NCI-H1105 (cell line): ENCODE data around the gene TMEM255A.

Experiments
- DNase-seq: peaks from one replicate; lab custom pipeline; 2025; lab: John Stamatoyannopoulos, UW

The TMEM255A gene

GRCh38 chrX:120306630-120307029 is 4.6 kb downstream of the TMEM255A start:
- no peak for DNase-seq

- DNase-seq = no peak
Observed at GRCh38 chrX:120305531-120306141, 5.6 kb downstream of the TMEM255A start.

GRCh38 chrX:120304256-120304655 is 7.0 kb downstream of the TMEM255A start:
- no peak for DNase-seq

GRCh38 chrX:120302434-120302833 is 8.8 kb downstream of the TMEM255A start:
- DNase-seq = no peak

- no peak for DNase-seq
Observed at GRCh38 chrX:120301960-120302359, 9.3 kb downstream of the TMEM255A start.

- DNase-seq = no peak
Observed at GRCh38 chrX:120301497-120301896, 9.8 kb downstream of the TMEM255A start.

DNA sequence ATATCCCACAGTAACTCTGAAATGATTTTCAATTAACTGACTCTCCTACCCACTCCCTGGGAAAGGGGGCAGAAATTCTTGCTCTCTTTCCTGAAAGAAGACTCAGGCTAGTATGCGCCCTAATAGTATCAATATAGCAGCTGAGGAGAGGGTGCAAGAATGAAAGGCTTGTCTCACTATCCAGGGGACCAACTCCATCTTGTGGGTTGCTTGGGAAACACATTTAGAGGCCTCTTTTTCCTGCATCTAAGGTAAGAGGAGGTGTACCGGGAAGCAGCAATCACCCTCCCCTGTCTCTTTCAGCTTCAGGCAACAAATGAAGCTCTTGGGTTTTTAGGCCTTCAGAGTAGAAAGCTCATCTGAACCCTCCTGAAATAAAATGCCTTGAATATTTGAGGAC is 11.3 kb downstream of the TMEM255A start:
- no peak for DNase-seq

DNA sequence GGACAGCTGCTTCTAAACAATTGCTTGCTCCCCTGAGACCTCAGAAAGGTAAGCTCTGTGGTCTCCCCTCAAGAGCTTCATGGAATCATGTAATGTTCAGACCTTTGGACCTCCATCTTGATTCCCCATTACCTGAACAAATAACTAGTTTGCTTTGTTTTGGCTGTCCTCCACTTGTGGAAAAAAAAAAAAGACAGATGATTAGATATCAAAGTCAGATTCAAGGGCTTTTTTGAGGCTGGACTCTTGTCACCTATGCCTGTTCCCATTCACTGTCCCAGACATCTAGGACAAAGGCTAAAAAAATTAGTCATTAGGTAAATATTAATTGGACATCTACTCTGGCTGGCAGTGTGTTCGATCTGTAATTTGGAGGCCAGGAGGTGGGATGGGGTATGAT is 13.3 kb downstream of the TMEM255A start:
- DNase-seq = no peak

- DNase-seq = no peak
Observed at GRCh38 chrX:120294651-120295050, 16.6 kb downstream of the TMEM255A start.

DNA sequence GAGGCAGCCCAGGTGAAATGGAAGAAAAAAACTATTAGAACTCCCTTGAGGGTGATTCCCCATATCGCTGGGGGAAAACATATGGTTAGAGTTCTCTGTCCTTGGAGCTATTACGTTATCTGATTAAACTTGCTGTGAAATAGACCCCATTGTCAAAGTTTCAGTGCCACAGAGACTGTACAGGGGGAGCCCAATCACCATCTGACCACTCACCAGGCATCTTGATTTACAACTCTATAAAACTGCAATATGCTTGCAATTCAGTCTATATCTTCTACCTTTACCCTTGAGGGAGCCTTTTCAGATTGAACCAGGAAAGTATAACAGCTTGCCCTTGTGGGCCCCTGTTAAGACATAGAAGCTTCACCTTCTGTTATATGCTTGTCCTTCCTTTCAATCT is 18.2 kb downstream of the TMEM255A start:
- DNase-seq = no peak

DNA sequence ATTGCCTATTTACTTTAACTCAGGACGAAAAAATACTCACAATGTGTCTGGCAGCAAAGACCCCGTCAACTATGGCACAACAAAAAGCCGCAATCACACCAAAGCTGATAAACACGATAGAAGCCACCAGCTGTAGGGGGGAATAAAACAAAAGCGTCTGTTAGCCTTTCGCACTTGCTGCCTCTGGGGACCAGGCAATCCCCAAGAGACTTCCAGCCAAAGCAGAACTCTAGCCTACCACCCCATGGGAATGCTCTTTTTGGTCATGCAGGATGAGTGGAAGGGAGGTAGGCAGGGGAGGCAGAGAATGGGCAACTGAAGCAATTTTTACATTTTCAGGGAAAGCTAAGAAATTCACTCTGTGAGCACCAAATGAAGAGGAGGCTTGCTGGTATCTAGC is 20.1 kb downstream of the TMEM255A start:
- DNase-seq = no peak

DNA sequence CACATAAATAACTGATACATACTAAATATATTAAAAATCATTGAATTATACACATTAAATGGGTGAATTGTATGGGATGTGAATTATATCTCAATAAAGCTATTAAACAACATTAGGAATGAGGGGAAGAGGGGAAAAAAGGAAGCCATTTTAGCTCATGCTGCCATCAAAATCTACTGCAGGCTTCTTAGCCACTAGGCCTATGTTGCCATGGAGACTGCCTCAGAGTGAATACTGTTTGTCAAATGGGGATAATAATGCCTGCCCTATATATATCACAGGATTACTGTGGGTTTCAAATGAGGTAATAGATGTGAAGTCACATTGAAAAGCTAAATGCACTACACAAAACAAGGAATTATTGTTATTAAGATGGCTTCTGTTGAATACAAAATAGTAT is 21.2 kb downstream of the TMEM255A start:
- no peak for DNase-seq

- no peak for DNase-seq
Observed at GRCh38 chrX:120287513-120288112, 23.6 kb downstream of the TMEM255A start.

- no peak for DNase-seq
Observed at GRCh38 chrX:120286733-120287512, 24.3 kb downstream of the TMEM255A start.

DNA sequence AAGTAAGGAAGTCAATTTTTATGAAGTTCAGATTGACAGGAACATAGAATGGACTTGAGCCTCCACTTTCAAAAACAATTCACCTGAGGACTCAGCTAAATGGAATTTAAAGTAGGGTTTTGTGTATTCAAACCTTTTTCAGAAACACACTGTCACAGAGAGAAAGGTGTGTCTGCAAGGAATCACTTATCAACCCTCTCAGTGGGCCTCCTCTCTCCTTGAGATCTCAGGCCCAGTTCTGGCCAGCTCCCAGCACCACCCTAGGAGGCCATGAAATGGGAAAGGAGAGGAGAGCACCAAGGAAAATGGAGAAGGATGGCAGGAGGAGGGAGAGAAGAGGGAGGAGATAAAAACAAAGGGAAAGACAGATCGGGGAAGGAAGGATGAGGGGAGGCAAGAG is 28.6 kb downstream of the TMEM255A start:
- DNase-seq = no peak

DNA sequence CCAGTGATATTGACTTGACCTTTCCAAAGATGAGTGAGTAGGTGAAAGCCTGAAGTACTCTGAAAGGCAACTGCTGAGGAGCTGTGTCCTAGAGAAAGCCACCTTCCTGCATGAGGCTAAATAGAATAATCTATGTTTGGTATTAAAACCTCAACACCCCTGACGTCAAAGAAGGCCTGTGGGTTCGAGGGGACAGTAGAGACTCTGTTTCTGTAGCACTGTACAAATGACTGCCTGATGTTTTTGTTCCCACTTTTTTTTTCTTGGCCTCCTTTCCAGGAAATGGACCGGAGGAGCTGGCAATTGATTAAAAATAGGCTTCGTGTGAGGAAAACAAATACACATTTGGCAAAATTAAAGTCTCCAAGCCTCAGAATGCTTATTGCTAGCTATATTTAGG is 29.5 kb downstream of the TMEM255A start:
- no peak for DNase-seq

DNA sequence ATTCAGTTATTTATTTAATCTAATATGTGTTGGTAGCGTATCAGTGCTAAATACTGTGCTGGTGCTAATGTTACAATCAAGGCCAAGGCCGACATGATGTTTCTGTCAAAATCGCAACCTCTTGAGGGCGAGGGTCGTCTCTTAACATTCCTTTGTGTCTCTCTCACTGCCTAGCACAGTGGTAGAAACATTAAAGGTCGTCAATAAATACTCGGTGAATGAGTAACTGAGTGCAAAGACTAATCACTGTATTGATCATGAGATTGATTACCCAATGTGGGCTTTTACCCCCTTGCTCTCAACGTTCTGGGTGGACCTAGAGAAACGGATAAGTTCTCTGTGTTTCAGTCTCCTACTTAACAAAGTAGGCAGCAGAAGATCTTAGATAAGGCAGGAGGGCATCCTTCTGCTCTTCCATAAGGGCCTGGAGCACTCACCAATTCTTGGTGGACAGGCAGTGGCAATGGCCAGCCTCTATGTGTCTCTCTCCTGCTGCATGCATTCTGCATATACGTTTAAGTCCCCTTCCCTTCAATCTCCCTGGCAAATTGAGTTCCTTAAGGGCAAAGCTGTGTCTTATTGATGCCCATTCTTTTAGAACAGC is 30.1 kb downstream of the TMEM255A start:
- no peak for DNase-seq

GRCh38 chrX:120274958-120275357 is 36.3 kb downstream of the TMEM255A start:
- no peak for DNase-seq

GRCh38 chrX:120274145-120274544 is 37.1 kb downstream of the TMEM255A start:
- no peak for DNase-seq

- DNase-seq = no peak
Observed at GRCh38 chrX:120271218-120271617, 40.0 kb downstream of the TMEM255A start.

DNA sequence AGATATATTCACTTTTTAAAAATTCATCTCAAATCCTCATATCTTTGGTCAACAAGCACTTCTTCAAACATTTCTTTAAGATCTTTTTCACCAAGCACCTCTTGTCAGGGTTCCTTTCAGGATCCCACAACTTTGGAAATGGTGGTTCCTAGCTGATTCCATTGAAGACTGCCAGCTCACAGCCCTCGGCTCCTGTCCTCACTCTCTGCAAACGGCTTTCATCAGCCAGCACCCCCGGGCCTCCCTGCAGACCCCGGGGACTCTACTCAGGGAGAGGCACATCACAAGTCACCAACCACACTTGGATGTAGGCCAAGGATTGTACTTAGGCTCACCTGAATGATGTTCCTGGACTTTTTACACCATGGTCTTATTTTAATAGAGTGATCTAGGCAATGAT is 40.7 kb downstream of the TMEM255A start:
- no peak for DNase-seq

DNA sequence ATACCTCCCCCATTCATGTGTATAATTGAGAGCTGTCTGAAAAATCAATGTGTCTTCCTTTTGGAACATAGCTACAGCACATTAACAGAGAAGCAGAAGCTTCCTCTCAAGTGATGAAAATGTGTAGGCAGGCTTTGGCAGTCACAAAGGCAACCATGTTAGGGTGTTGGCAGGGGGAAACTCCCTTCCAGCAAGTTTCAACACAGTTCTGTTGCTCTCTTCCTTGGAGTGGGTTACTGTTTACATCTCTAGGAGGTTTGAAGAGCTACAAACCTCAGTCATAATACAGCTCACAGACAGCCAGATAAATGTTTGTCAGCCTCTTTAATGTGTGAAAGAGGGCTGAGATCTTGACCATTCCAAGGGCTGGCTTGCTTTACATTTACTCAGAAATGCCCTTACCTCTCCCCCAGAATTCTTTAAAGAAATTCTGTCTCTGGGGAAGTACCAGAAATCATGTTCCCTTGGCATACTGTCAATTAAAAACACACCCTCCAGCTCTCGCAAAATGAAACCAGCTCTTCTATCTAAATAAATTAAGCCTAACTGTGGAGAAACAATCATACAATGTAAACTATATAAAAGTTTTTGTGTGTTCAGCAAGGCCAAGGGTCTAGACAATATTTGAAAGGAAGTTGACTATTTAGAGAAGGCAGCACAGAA is 41.8 kb downstream of the TMEM255A start:
- DNase-seq = no peak
